ENCODE data around the gene ZNF26. TPM values are rescaled to one million over a fixed set of nuclear protein-coding genes. Genes with fewer than 3 reads are reported as not detected.

Gene ZNF26
- polyA plus RNA-seq, 1 donor from 2014 or later: 26.6 TPM

DNA sequence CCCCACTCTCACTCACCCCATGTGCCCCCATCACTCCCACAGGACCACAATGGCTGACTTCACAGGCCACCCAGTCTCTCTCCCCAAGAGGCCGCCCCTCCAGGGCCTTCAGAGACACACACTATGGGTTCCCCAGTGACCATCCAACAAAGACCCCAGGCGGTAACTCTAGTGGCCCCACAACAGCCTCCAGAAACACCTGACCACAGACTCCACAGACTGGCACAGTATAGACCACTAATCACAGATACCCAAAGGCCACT, 33.1 kb upstream of the ZNF26 start:
- Histone ChIP-seq H3K4me2 (ENCODE audit: low read length) (no peak overlapping the region), H2AFZ (ENCODE audit: low read depth, low read length) (no peak overlapping the region), H3K9me2 (ENCODE audit: insufficient read depth, low read length) (no peaks in the 10 kb centered on the region), H3K4me3 (ENCODE audit: low read length) (no peak overlapping the region), H3F3A (ENCODE audit: insufficient read depth, low read length, poor library complexity, severe bottlenecking) (no peaks in the 10 kb centered on the region), H3K27me3 (ENCODE audit: insufficient read depth, low read depth, low read length) (no peaks in the 10 kb centered on the region), H3K9ac (ENCODE audit: low read length) (no peak overlapping the region), H3K27ac (ENCODE audit: low read length) (no peak overlapping the region), H3K79me2 (replicated peaks; ENCODE audit: insufficient read depth, low read length) (peaks cover 4% of the 10 kb centered on the region), H4K20me1 (ENCODE audit: insufficient read depth) (no peaks in the 10 kb centered on the region), H3K36me3 (ENCODE audit: insufficient read depth, low read length) (peaks cover 5% of the 10 kb centered on the region), H3K9me3 (ENCODE audit: low read length) (peaks cover 35% of the 10 kb centered on the region)
- no peak for TF ChIP-seq EZH2 (IDR thresholded peaks at IDR 0.05; ENCODE audit: borderline replicate concordance, insufficient read depth, low read length, poor library complexity, severe bottlenecking)
- no peak for TF ChIP-seq TAF1 (IDR thresholded peaks at IDR 0.05; ENCODE audit: low read depth)
- TF ChIP-seq, protein P1, sequence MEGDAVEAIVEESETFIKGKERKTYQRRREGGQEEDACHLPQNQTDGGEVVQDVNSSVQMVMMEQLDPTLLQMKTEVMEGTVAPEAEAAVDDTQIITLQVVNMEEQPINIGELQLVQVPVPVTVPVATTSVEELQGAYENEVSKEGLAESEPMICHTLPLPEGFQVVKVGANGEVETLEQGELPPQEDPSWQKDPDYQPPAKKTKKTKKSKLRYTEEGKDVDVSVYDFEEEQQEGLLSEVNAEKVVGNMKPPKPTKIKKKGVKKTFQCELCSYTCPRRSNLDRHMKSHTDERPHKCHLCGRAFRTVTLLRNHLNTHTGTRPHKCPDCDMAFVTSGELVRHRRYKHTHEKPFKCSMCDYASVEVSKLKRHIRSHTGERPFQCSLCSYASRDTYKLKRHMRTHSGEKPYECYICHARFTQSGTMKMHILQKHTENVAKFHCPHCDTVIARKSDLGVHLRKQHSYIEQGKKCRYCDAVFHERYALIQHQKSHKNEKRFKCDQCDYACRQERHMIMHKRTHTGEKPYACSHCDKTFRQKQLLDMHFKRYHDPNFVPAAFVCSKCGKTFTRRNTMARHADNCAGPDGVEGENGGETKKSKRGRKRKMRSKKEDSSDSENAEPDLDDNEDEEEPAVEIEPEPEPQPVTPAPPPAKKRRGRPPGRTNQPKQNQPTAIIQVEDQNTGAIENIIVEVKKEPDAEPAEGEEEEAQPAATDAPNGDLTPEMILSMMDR (IDR thresholded peaks at IDR 0.05; ENCODE audit: poor library complexity, severe bottlenecking): no peak
- TF ChIP-seq EP300 (conservative IDR thresholded peaks at IDR 0.05; ENCODE audit: poor library complexity, severe bottlenecking): no peak
- TF ChIP-seq, protein P2, sequence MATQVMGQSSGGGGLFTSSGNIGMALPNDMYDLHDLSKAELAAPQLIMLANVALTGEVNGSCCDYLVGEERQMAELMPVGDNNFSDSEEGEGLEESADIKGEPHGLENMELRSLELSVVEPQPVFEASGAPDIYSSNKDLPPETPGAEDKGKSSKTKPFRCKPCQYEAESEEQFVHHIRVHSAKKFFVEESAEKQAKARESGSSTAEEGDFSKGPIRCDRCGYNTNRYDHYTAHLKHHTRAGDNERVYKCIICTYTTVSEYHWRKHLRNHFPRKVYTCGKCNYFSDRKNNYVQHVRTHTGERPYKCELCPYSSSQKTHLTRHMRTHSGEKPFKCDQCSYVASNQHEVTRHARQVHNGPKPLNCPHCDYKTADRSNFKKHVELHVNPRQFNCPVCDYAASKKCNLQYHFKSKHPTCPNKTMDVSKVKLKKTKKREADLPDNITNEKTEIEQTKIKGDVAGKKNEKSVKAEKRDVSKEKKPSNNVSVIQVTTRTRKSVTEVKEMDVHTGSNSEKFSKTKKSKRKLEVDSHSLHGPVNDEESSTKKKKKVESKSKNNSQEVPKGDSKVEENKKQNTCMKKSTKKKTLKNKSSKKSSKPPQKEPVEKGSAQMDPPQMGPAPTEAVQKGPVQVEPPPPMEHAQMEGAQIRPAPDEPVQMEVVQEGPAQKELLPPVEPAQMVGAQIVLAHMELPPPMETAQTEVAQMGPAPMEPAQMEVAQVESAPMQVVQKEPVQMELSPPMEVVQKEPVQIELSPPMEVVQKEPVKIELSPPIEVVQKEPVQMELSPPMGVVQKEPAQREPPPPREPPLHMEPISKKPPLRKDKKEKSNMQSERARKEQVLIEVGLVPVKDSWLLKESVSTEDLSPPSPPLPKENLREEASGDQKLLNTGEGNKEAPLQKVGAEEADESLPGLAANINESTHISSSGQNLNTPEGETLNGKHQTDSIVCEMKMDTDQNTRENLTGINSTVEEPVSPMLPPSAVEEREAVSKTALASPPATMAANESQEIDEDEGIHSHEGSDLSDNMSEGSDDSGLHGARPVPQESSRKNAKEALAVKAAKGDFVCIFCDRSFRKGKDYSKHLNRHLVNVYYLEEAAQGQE (IDR thresholded peaks at IDR 0.05; ENCODE audit: borderline replicate concordance): no peak
- no peak for TF ChIP-seq SMC3 (conservative IDR thresholded peaks at IDR 0.05; ENCODE audit: poor library complexity)
- no peak for TF ChIP-seq POLR2AphosphoS5 (IDR thresholded peaks at IDR 0.05)

DNA sequence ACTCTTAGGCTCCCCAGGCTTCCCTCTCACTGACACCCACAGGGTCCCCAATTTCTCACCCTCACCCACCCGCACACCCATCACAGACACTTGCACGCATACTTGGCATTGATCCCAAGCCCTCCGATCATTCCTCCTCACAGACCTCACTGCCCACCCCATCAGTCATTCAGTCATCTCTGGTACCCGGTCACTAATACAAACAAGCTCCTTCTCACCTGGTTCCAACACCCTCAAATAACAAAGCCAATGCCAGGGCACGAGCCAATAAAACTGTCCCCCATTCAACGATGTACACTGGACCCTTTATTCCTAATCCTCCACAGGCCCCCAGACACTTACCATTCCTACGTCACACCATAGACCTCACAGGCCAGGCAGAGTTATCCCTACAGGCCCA, 32.4 kb upstream of the ZNF26 start:
- TF ChIP-seq RAD21 (conservative IDR thresholded peaks at IDR 0.05): no peak
- no peak for TF ChIP-seq SMC3 (conservative IDR thresholded peaks at IDR 0.05; ENCODE audit: poor library complexity)
- TF ChIP-seq, protein P1 (IDR thresholded peaks at IDR 0.05; ENCODE audit: poor library complexity, severe bottlenecking): no peak
- no peak for TF ChIP-seq POLR2AphosphoS5 (IDR thresholded peaks at IDR 0.05)
- TF ChIP-seq, protein P2 (IDR thresholded peaks at IDR 0.05; ENCODE audit: borderline replicate concordance): no peak
- TF ChIP-seq TAF1 (IDR thresholded peaks at IDR 0.05; ENCODE audit: low read depth): no peak
- TF ChIP-seq MXI1 (conservative IDR thresholded peaks at IDR 0.05; ENCODE audit: poor library complexity, severe bottlenecking): no peak
- no peak for TF ChIP-seq EZH2 (IDR thresholded peaks at IDR 0.05; ENCODE audit: borderline replicate concordance, insufficient read depth, low read length, poor library complexity, severe bottlenecking)
- TF ChIP-seq EP300 (conservative IDR thresholded peaks at IDR 0.05; ENCODE audit: poor library complexity, severe bottlenecking): no peak
- Histone ChIP-seq H3K9me3 (ENCODE audit: low read length) (peaks cover 29% of the 10 kb centered on the region), H3K36me3 (ENCODE audit: insufficient read depth, low read length) (peaks cover 5% of the 10 kb centered on the region), H3K79me2 (replicated peaks; ENCODE audit: insufficient read depth, low read length) (peaks cover 4% of the 10 kb centered on the region), H3K9me2 (ENCODE audit: insufficient read depth, low read length) (no peaks in the 10 kb centered on the region), H2AFZ (ENCODE audit: low read depth, low read length) (no peak overlapping the region), H4K20me1 (ENCODE audit: insufficient read depth) (no peaks in the 10 kb centered on the region), H3K27ac (ENCODE audit: low read length) (no peak overlapping the region), H3K4me3 (ENCODE audit: low read length) (no peak overlapping the region), H3K9ac (ENCODE audit: low read length) (no peak overlapping the region), H3K27me3 (ENCODE audit: insufficient read depth, low read depth, low read length) (no peaks in the 10 kb centered on the region), H3K4me2 (ENCODE audit: low read length) (no peak overlapping the region), H3F3A (ENCODE audit: insufficient read depth, low read length, poor library complexity, severe bottlenecking) (no peaks in the 10 kb centered on the region)
